Progenitor cell of endocrine pancreas (in vitro differentiated cells): ENCODE results near the gene ZNF814. TPM values are rescaled to one million over a fixed set of nuclear protein-coding genes. Genes with fewer than 3 reads are reported as not detected.
"Not testable (repeated sequence)": the region's sequence is repeated elsewhere in the genome, so short reads cannot be mapped to it uniquely, and the experiment has no call there.

Experiments
- DNase-seq: peaks from one replicate; pipeline ENCODE4 v3.0.0; 2021; ENCODE audit warnings: low spot score; ENCODE audit not compliant: unreplicated experiment
- H3K27ac Mint-ChIP-seq: 2 replicates; pipeline ENCODE4 v1.8.0; 2021; ENCODE audit warnings: mild to moderate bottlenecking, moderate library complexity, mixed read lengths
- H3K27me3 Mint-ChIP-seq: 2 replicates; pipeline ENCODE4 v1.8.0; 2021; ENCODE audit warnings: mixed read lengths
- H3K36me3 Mint-ChIP-seq: 2 replicates; pipeline ENCODE4 v1.8.0; 2022; ENCODE audit warnings: mixed read lengths; ENCODE audit not compliant: insufficient read depth
- H3K4me1 Mint-ChIP-seq: 2 replicates; pipeline ENCODE4 v1.8.0; 2021; ENCODE audit warnings: low read depth, mixed read lengths
- H3K4me3 Mint-ChIP-seq: 2 replicates; pipeline ENCODE4 v1.8.0; 2021; ENCODE audit warnings: low read depth, mild to moderate bottlenecking, moderate library complexity, mixed read lengths
- H3K9me3 Mint-ChIP-seq: 2 replicates; pipeline ENCODE4 v1.8.0; 2021; ENCODE audit warnings: low read depth, mixed read lengths
- CTCF ChIP-seq: fragments of 200-600 bp; sonication (generic); IDR thresholded peaks from one replicate; pipeline ENCODE4 v1.5.0; 2021; ENCODE audit warnings: antibody characterized with exemption, mild to moderate bottlenecking; ENCODE audit not compliant: unreplicated experiment
- total RNA-seq: library from RNA; stranded (reverse); gene quantifications from 2 replicates; pipeline ENCODE4 v1.2.1, GENCODE V29; 2021

The ZNF814 gene
- total RNA-seq, 1 donor from 2014 or later: 54.9 TPM

GRCh38 chr19:57830071-57830602 lies 58.7 kb downstream of the ZNF814 start, which contains the start of gene ZNF587B:
ZNF587B (plus strand) TSS chr19:57830299; CDS start chr19:57830529, 230 bp downstream.
- H3K4me3 Mint-ChIP-seq: peak within 1 kb of the TSS; percentile 86
- peaks cover 17% of the 10 kb centered on the region for H3K36me3 Mint-ChIP-seq
- H3K27me3 Mint-ChIP-seq: no peaks in the 10 kb centered on the region
- DNase-seq: peak; percentile 78
- H3K4me1 Mint-ChIP-seq: peaks cover 45% of the 10 kb centered on the region
- H3K9me3 Mint-ChIP-seq: no peaks in the 10 kb centered on the region
- peak; percentile 62 for TF ChIP-seq CTCF
- peak within 1 kb of the TSS; percentile 94 for H3K27ac Mint-ChIP-seq

- H3K9me3 Mint-ChIP-seq: no peaks in the 10 kb centered on the region
- peak overlapping the region; percentile 94 for H3K27ac Mint-ChIP-seq
- peaks cover 50% of the 10 kb centered on the region for H3K4me1 Mint-ChIP-seq
- DNase-seq: no peak
- peak overlapping the region; percentile 86 for H3K4me3 Mint-ChIP-seq
- peaks cover 19% of the 10 kb centered on the region for H3K36me3 Mint-ChIP-seq
- TF ChIP-seq CTCF: no peak
- H3K27me3 Mint-ChIP-seq: no peaks in the 10 kb centered on the region
Observed at GRCh38 chr19:57829316-57829715, 59.5 kb downstream of the ZNF814 start.

GRCh38 chr19:57825511-57825910 lies 63.3 kb downstream of the ZNF814 start:
- Mint-ChIP-seq H3K36me3 (peaks cover 25% of the 10 kb centered on the region), H3K27me3 (no peaks in the 10 kb centered on the region), H3K4me3 (no peak overlapping the region), H3K27ac (peak overlapping the region; percentile 49), H3K4me1 (peaks cover 65% of the 10 kb centered on the region), H3K9me3 (no peaks in the 10 kb centered on the region)
- TF ChIP-seq CTCF: no peak
- no peak for DNase-seq

- DNase-seq, H3K27me3 Mint-ChIP-seq, H3K9me3 Mint-ChIP-seq: not testable (repeated sequence)
- Mint-ChIP-seq H3K4me1 (peaks cover 58% of the 10 kb centered on the region), H3K4me3 (peak overlapping the region; percentile 55), H3K36me3 (peaks cover 21% of the 10 kb centered on the region), H3K27ac (peak overlapping the region; percentile 96)
Observed at GRCh38 chr19:57823608-57824007, 65.2 kb downstream of the ZNF814 start.

GRCh38 chr19:57823155-57823554 lies 65.7 kb downstream of the ZNF814 start:
- Mint-ChIP-seq H3K36me3 (peaks cover 21% of the 10 kb centered on the region), H3K27ac (peak overlapping the region; percentile 96), H3K4me1 (peaks cover 63% of the 10 kb centered on the region), H3K4me3 (peak overlapping the region; percentile 55)
- not testable (repeated sequence) for H3K9me3 Mint-ChIP-seq, DNase-seq, H3K27me3 Mint-ChIP-seq

GRCh38 chr19:57821501-57821900 lies 67.3 kb downstream of the ZNF814 start:
- not testable (repeated sequence) for H3K9me3 Mint-ChIP-seq, H3K27me3 Mint-ChIP-seq, DNase-seq, H3K27ac Mint-ChIP-seq, H3K4me3 Mint-ChIP-seq
- Mint-ChIP-seq H3K36me3 (peaks cover 14% of the 10 kb centered on the region), H3K4me1 (peaks cover 65% of the 10 kb centered on the region)

- H3K27me3 Mint-ChIP-seq, DNase-seq, H3K9me3 Mint-ChIP-seq: not testable (repeated sequence)
- H3K4me3 Mint-ChIP-seq: peak overlapping the region; percentile 94
- peak overlapping the region; percentile 98 for H3K27ac Mint-ChIP-seq
- peaks cover 67% of the 10 kb centered on the region for H3K4me1 Mint-ChIP-seq
- peaks cover 13% of the 10 kb centered on the region for H3K36me3 Mint-ChIP-seq
Observed at GRCh38 chr19:57821095-57821494, 67.7 kb downstream of the ZNF814 start.
